ENCODE data around the gene METTL6.
"Not testable (repeated sequence)": the region's sequence is repeated elsewhere in the genome, so short reads cannot be mapped to it uniquely, and the experiment has no call there.

The METTL6 gene

GRCh38 chr3:15403495-15403894, 23.8 kb downstream of the METTL6 start:
- DNase-seq (ENCODE audit: low read depth) = no peak

GRCh38 chr3:15401936-15402335, 25.4 kb downstream of the METTL6 start:
- no peak for DNase-seq (ENCODE audit: low read depth)

- DNase-seq (ENCODE audit: low read depth) = no peak
These were observed 27.4 kb downstream of the METTL6 start for GRCh38 chr3:15399970-15400369.

GRCh38 chr3:15398731-15399133, 28.6 kb downstream of the METTL6 start:
- DNase-seq (ENCODE audit: low read depth) = not testable (repeated sequence)

GRCh38 chr3:15393252-15393651, 34.1 kb downstream of the METTL6 start:
- DNase-seq (ENCODE audit: low read depth) = not testable (repeated sequence)

DNA sequence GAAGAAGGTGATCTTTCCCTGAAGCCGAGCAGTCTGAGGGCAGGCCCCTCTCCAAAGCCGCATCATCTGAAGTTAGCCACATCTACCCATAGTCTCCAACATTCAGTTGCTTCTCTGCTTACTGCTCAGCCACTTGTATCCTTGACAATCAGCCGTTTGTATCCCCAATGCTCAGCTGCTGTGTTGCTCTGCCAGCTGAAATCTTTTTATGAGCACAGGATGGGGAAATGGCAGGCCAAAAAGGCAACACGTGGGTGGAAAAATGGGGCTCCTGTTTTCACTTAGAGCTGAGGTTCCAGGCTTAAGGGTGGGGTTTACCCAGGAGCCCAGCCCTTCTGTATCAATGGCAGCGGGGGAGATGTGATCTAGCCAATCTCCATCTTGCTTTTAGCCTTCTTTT, 36.3 kb downstream of the METTL6 start:
- DNase-seq (ENCODE audit: low read depth) = no peak

GRCh38 chr3:15390460-15390859, 36.9 kb downstream of the METTL6 start:
- no peak for DNase-seq (ENCODE audit: low read depth)

- DNase-seq (ENCODE audit: low read depth) = not testable (repeated sequence)
These were observed 39.0 kb downstream of the METTL6 start for GRCh38 chr3:15388335-15388734.

GRCh38 chr3:15387735-15388134, 39.6 kb downstream of the METTL6 start:
- no peak for DNase-seq (ENCODE audit: low read depth)

DNA sequence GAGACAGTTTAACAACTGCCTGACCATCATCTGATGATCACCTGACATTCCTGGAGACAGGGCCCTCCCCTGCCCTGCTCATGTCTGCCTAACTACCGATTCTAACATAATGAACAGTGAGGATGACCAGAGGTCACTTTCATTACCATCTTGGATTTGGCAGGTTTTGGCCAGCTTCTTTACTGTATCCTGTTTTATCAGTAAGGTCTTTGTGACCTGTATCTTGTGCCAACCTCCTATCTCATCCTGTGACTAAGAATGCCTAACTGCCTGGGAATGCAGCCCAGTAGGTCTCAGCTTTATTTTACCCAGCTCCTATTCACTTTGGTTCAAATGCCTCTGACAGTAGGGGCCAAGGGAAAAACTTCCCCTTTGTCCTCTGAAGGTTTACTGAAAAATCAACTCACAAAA, 40.2 kb downstream of the METTL6 start:
- DNase-seq (ENCODE audit: low read depth) = no peak

DNA sequence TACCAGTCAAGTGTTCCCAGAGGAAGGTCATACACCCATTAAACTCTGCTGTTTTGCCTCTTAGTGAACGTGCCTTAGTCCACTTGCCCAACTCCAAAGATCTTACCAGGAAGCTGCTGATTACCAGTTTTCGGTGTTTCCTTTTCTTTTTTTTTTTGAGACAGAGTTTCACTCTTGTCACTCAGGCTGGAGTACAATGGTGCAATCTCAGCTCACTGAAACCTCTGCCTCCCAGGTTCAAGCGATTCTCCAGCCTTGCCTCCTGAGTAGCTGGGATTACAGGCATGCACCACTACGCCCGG, 40.7 kb downstream of the METTL6 start:
- not testable (repeated sequence) for DNase-seq (ENCODE audit: low read depth)

GRCh38 chr3:15385901-15386653, 41.3 kb downstream of the METTL6 start:
- DNase-seq (ENCODE audit: low read depth) = no peak

DNA sequence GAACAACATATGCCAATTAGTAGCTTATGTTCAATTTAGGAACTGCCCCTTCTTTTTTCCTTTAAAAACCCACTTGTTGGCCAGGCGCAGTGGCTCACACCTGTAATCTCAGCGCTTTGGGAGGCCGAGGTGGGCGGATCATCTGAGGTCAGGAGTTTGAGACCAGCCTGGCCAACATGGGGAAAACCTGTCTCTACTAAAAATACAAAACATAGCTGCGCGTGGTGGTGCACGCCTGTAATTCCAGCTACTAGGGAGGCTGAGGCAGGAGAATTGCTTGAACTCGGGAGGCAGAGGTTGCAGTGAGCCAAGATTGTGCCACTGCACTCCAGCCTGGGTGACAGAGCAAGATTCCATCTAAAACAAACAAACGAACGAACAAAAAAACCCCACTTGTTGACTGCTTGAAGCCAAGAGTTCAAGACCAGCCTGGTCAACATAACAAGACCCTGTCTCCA, 42.1 kb downstream of the METTL6 start:
- not testable (repeated sequence) for DNase-seq (ENCODE audit: low read depth)

GRCh38 chr3:15384510-15385237, 42.7 kb downstream of the METTL6 start:
- no peak for DNase-seq (ENCODE audit: low read depth)

DNA sequence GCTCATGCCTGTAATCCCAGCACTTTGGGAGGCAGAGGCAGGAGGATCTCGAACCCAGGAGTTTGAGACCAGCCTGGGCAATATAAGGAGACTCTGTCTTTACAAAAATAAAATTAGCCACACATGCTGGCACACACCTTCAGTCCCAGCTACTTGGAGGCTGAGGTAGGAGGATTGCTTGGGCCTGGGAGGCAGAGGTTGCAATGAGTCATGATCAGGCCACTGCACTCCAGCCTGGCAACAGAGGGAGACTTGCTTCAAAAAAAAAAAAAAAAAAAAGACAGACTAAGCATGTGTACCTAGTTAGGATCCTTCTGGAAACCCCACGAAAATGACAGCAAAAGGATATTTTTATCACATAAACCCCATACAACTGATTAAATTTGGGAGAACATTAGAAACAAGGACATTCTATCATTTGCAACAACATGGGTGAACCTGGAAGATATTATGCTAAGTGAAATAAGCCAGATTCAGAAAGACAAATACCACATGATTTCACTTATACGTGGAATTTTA, 44.9 kb downstream of the METTL6 start:
- no peak for DNase-seq (ENCODE audit: low read depth)

DNA sequence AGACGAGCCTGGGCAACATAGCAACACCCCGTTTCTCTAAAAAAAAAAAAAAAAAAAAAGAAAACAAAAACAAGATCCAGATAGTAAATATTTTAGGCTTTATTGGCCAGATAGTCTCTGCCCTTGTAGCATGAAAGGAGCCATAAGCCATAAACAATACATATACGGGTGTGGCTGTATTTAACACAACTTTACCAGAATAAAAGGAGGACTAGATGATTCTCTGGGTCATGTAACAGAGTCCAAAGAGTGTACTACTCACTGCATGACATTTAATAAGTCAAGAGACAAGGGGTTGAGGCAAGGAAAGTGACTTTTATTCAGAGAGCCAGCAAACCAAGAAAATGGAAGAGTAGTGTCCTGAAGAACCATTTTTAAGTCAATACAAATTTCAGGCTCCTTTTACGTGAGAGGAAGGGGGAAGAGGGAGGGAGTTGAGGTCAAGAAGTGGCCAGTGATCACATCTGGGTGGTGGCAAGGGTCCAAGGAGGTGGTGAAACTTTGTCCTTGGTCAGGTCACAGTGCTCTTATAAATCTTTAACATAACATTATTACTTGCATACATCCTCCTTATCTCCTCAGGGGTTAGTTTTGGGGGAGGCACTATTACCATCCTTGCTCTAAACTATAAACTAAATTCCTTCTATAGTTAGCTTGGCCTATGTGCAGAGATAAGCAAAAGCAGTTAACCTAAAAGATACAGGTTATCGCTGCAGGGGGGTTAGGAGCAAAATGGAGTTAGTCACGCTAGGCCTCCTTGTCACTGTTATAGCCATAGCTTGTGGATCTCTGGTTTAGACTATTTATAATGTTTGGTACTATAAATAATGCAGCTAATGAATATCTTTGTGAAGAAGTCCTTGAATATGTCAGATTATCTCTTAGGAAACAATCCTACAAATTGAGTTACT, 46.1 kb downstream of the METTL6 start:
- no peak for DNase-seq (ENCODE audit: low read depth)

GRCh38 chr3:15377961-15378791, 49.2 kb downstream of the METTL6 start:
- DNase-seq (ENCODE audit: low read depth) = peak; percentile 80

DNA sequence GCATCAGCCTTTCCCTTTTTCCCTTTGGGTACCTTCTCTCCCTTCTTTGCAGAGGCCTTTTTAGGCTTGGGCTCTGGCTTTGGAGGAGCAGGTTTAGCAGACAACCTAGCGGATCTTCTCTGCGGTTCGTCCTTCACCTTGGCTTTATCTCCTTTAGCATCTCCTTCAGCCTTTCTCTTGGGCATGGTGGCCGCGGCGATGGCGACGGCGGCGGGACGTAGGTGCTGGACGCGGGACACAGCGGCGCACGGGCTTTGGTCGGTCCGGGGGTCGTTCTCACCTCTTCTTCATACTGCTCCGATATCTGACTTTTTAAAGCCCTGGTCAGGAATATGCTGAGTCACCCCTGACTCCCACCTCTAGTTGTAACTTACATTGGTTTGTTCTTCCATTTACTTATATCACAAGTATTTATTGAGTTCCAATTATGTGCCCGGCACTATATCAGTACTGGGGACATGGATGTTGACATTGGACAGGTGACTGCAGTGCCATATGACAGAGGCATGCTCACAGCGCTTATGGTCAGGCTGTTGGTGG, 51.8 kb downstream of the METTL6 start:
- no peak for DNase-seq (ENCODE audit: low read depth)

DNA sequence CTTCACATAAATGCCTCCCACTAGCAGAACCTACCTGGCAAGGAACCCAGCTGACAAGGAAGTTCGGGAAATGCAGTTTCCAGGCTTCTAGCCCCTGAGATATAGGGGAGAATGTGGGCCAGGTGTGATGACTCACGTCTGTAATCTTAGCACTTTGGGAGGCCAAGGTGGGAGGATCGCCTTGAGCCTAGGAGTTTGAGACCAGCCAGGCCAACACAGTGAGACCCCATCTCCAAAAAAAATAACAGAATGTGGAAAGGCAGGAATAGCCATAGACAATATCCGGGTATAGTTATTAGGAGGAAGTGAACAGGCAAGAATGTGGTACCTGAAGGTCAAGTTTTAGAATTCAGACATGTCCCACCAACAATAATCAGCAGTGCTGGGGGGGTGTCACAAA, 54.4 kb downstream of the METTL6 start:
- no peak for DNase-seq (ENCODE audit: low read depth)

DNA sequence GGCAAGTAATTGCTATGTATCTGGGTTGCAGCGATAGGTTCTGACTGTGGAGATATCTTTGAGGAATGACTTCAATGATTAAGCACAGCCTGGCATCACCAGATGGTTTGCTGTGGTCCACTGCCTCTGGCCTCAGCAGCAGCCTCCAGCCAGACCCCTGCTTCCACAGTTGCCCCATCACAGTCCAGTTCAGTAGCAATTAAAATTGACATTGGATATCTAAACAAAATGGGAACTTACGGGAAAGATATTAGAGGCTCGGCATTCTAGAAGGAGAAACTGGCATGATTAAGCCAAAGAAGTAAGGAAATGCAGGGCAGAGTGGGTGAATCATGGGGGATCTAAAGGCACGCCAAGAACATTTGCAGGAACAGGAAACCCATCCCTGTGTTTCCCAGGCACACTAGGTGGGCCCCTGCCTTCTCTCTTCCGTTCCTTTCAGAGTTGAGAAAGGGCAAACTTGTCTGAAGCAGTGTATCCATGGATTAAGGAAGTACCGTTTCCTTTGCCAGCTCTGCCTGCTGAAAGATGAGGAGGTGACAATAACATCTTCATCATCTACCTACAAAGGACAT, 58.7 kb downstream of the METTL6 start:
- no peak for DNase-seq (ENCODE audit: low read depth)

DNA sequence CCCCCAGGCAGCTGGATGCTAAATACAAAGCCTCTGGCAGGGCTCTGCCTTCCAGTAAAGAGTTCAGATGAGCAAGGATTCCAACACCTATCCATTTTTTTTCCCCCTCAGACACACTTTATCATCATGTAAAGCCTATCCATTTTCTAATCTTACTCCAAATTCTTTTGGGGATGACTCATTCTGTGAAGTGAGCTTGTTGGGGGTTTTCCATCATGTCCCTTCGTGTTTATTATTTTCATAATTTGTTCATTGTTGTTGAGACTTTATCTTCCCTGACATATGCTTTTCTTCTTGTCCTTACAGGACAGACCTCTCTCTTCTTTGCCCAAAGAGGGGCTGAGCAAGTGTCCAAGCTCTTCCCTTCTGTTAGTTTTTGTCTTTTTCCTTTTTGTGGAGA, 60.3 kb downstream of the METTL6 start:
- no peak for DNase-seq (ENCODE audit: low read depth)

All from CMK (cell line).